OCI-LY3 (cell line): ENCODE data around the gene TAF1C.

Experiments
- H2AFZ ChIP-seq: fragments of 200-600, 300-600 bp; shearing (Covaris generic); 2 replicates; pipeline ENCODE4 v1.6.0; 2014; ENCODE audit warnings: antibody characterized with exemption, low read depth, low read length
- H3K27ac ChIP-seq: fragments of 200-600, 300-600 bp; sonication (generic); 2 replicates; pipeline ENCODE4 v1.5.1; 2014; ENCODE audit warnings: mild to moderate bottlenecking, low read length, moderate library complexity, mixed read lengths
- H3K27me3 ChIP-seq: fragments of 200-600, 300-600 bp; sonication (generic); 2 replicates; pipeline ENCODE4 v1.6.1; 2014; ENCODE audit warnings: low read depth, low read length, mixed read lengths
- H3K36me3 ChIP-seq: fragments of 200-600, 300-600 bp; sonication (generic); replicated peaks from 2 replicates; pipeline ENCODE3; 2014; ENCODE audit warnings: low read depth, low read length, mixed read lengths
- H3K4me1 ChIP-seq: fragments of 300-600, 200-600 bp; sonication (generic); 2 replicates; pipeline ENCODE4 v1.6.1; 2014; ENCODE audit warnings: low read length, mixed read lengths
- H3K4me2 ChIP-seq: fragments of 200-600, 300-600 bp; sonication (generic); 2 replicates; pipeline ENCODE4 v1.6.1; 2014; ENCODE audit warnings: low read length, mixed read lengths
- H3K4me3 ChIP-seq: fragments of 300-600, 200-600 bp; sonication (generic); 2 replicates; pipeline ENCODE4 v1.5.1; 2014; ENCODE audit warnings: antibody characterized with exemption, mild to moderate bottlenecking, low read length, moderate library complexity
- H3K79me2 ChIP-seq: fragments of 300-600, 200-600 bp; shearing (Covaris generic); 2 replicates; pipeline ENCODE4 v1.6.1; 2014; ENCODE audit warnings: mild to moderate bottlenecking, low read length, mixed read lengths
- H3K9ac ChIP-seq: fragments of 300-600, 200-600 bp; shearing (Covaris generic); 2 replicates; pipeline ENCODE4 v1.6.0; 2014; ENCODE audit warnings: mild to moderate bottlenecking, low read length, moderate library complexity
- H3K9me3 ChIP-seq: fragments of 200-600, 300-600 bp; shearing (Covaris generic); 2 replicates; pipeline ENCODE4 v1.6.1; 2014; ENCODE audit warnings: low read length, mixed read lengths; ENCODE audit not compliant: insufficient read depth
- H4K20me1 ChIP-seq: fragments of 200-600, 300-600 bp; sonication (generic); 2 replicates; pipeline ENCODE4 v1.6.1; 2016; ENCODE audit warnings: low read length, mixed read lengths; ENCODE audit not compliant: insufficient read depth
- CTCF ChIP-seq: fragments of 200-600, 300-600 bp; sonication (generic); IDR thresholded peaks from 2 replicates; pipeline ENCODE4 v1.5.1; 2014; ENCODE audit warnings: antibody characterized with exemption, low read length, low read depth
- EZH2phosphoT487 ChIP-seq: fragments of 200-600 bp; shearing (Covaris generic); IDR thresholded peaks from 2 replicates; pipeline ENCODE4 v1.6.1; 2018; ENCODE audit warnings: antibody characterized with exemption, mixed run types, low read depth

Gene TAF1C

DNA sequence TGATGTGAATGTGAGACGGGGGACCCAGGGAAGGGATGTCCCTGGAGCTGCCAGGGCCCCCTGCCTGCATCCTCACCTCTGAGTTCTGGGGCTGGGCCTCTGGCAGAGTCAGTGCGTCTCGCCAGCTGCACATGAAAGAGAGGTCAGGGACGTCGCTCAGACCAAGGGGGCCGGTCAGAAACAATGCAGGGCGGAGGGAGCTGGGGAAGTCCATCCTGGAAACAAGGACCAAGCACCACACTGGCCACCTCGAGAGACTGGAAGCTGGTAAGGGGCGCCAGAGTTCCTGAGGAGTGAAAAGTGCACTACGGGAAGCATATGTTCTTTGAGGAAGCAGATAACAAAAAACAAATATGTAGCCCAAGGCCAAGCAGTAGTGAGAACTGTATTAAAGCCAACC, 2.1 kb downstream of the TAF1C start:
- Histone ChIP-seq H3K27ac (no peak overlapping the region), H3K4me2 (no peak overlapping the region), H3K27me3 (no peaks in the 10 kb centered on the region), H2AFZ (no peak overlapping the region), H3K4me1 (peaks cover 8% of the 10 kb centered on the region), H3K4me3 (no peak overlapping the region), H3K9ac (no peak overlapping the region), H4K20me1 (no peaks in the 10 kb centered on the region), H3K79me2 (peaks cover 24% of the 10 kb centered on the region), H3K36me3 (peaks cover 16% of the 10 kb centered on the region), H3K9me3 (no peaks in the 10 kb centered on the region)
- TF ChIP-seq EZH2phosphoT487 = no peak
- no peak for TF ChIP-seq CTCF

DNA sequence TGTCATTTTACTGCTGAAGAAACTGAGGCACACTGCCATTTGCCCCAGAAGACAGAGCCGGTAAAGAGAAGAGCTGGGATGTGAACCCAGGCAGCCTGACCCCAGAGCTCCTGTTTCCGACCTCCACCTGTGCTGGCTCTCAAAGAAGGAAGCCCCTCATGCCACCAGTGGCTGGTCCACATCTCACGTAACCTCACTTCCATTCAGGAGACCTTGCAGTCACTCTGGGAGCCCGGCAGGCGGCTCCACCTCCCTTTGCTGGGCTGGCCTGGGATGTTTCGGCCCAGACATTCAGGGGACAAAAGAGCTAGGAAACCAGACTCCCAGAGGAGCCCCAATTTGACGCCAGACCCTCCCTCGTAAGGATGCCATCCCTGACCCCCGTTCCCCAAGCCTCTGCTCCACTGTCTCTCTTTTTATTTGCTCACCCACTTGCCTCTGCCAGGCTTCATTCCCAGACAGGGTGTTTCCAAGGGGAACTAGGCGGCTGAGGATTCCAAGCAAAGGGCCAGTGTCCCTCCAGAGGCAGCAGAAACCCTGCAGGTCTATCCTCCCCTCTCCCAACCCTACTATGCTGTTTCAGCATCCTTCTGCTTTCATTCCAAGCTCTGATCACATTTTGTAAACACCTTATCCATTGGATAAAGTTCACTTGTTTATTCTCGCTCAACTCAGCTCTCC, 2.8 kb downstream of the TAF1C start:
- Histone ChIP-seq H3K36me3 (peaks cover 16% of the 10 kb centered on the region), H3K9me3 (no peaks in the 10 kb centered on the region), H3K4me1 (peaks cover 8% of the 10 kb centered on the region), H3K9ac (no peak overlapping the region), H3K27ac (no peak overlapping the region), H3K4me2 (no peak overlapping the region), H3K27me3 (no peaks in the 10 kb centered on the region), H4K20me1 (no peaks in the 10 kb centered on the region), H3K4me3 (no peak overlapping the region), H2AFZ (no peak overlapping the region), H3K79me2 (peaks cover 24% of the 10 kb centered on the region)
- TF ChIP-seq EZH2phosphoT487 (no peak), CTCF (no peak)

GRCh38 chr16:84183572-84183875, 3.3 kb downstream of the TAF1C start:
- Histone ChIP-seq H3K4me2 (no peak overlapping the region), H2AFZ (no peak overlapping the region)

More at GRCh38 chr16:84183572-84183875, 3.3 kb downstream of the TAF1C start:
- H3K36me3 ChIP-seq = peaks cover 16% of the 10 kb centered on the region
- no peak for TF ChIP-seq EZH2phosphoT487
- TF ChIP-seq CTCF = no peak
- H3K4me1 ChIP-seq = peaks cover 8% of the 10 kb centered on the region
- H4K20me1 ChIP-seq = no peaks in the 10 kb centered on the region
- no peaks in the 10 kb centered on the region for H3K27me3 ChIP-seq
- peaks cover 24% of the 10 kb centered on the region for H3K79me2 ChIP-seq
- no peak overlapping the region for H3K4me3 ChIP-seq
- H3K27ac ChIP-seq = no peak overlapping the region
- no peaks in the 10 kb centered on the region for H3K9me3 ChIP-seq
- H3K9ac ChIP-seq = no peak overlapping the region
